ENCODE measurements around the gene BAMBI.

DNA sequence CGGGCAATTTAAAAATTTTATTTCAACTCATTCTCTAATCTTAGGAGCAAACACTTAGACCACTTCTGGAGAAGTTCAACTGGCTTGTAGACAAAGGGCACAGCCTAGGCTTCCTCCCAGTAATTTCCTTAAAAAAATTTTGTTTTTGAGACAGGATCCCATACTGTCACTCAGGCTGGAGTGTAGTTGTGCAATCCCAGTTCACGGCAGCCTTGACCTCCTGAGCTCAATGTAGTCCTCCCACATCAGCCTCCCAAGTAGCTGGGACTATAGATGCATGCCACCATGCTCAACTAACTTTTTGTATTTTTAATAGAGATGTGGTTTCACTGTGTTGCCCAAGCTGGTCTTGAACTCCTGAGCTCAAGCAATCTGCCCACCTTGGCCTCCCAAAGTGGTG is 38.4 kb downstream of the BAMBI start:
- no peak for TF ChIP-seq MEIS1 (CRISPR knock-in tag; IDR thresholded peaks at IDR 0.05; ENCODE audit: borderline replicate concordance)
- TF ChIP-seq, protein P1, sequence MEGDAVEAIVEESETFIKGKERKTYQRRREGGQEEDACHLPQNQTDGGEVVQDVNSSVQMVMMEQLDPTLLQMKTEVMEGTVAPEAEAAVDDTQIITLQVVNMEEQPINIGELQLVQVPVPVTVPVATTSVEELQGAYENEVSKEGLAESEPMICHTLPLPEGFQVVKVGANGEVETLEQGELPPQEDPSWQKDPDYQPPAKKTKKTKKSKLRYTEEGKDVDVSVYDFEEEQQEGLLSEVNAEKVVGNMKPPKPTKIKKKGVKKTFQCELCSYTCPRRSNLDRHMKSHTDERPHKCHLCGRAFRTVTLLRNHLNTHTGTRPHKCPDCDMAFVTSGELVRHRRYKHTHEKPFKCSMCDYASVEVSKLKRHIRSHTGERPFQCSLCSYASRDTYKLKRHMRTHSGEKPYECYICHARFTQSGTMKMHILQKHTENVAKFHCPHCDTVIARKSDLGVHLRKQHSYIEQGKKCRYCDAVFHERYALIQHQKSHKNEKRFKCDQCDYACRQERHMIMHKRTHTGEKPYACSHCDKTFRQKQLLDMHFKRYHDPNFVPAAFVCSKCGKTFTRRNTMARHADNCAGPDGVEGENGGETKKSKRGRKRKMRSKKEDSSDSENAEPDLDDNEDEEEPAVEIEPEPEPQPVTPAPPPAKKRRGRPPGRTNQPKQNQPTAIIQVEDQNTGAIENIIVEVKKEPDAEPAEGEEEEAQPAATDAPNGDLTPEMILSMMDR (tag by site-specific recombination; IDR thresholded peaks at IDR 0.05) = no peak
- TF ChIP-seq, protein P2, sequence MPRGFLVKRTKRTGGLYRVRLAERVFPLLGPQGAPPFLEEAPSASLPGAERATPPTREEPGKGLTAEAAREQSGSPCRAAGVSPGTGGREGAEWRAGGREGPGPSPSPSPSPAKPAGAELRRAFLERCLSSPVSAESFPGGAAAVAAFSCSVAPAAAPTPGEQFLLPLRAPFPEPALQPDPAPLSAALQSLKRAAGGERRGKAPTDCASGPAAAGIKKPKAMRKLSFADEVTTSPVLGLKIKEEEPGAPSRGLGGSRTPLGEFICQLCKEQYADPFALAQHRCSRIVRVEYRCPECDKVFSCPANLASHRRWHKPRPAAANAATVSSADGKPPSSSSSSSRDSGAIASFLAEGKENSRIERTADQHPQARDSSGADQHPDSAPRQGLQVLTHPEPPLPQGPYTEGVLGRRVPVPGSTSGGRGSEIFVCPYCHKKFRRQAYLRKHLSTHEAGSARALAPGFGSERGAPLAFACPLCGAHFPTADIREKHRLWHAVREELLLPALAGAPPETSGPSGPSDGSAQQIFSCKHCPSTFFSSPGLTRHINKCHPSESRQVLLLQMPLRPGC (tag by site-specific recombination; IDR thresholded peaks at IDR 0.05) = no peak
- TF ChIP-seq, protein P3, sequence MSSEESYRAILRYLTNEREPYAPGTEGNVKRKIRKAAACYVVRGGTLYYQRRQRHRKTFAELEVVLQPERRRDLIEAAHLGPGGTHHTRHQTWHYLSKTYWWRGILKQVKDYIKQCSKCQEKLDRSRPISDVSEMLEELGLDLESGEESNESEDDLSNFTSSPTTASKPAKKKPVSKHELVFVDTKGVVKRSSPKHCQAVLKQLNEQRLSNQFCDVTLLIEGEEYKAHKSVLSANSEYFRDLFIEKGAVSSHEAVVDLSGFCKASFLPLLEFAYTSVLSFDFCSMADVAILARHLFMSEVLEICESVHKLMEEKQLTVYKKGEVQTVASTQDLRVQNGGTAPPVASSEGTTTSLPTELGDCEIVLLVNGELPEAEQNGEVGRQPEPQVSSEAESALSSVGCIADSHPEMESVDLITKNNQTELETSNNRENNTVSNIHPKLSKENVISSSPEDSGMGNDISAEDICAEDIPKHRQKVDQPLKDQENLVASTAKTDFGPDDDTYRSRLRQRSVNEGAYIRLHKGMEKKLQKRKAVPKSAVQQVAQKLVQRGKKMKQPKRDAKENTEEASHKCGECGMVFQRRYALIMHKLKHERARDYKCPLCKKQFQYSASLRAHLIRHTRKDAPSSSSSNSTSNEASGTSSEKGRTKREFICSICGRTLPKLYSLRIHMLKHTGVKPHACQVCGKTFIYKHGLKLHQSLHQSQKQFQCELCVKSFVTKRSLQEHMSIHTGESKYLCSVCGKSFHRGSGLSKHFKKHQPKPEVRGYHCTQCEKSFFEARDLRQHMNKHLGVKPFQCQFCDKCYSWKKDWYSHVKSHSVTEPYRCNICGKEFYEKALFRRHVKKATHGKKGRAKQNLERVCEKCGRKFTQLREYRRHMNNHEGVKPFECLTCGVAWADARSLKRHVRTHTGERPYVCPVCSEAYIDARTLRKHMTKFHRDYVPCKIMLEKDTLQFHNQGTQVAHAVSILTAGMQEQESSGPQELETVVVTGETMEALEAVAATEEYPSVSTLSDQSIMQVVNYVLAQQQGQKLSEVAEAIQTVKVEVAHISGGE (tag by site-specific recombination; conservative IDR thresholded peaks at IDR 0.05; ENCODE audit: low read depth) = no peak
- TF ChIP-seq ZNF561 (tag by site-specific recombination; IDR thresholded peaks at IDR 0.05; ENCODE audit: borderline replicate concordance) = no peak
- no peak for TF ChIP-seq ZNF76 (tag by site-specific recombination; IDR thresholded peaks at IDR 0.05; ENCODE audit: borderline replicate concordance, low read depth)
- no peak for TF ChIP-seq ZNF138 (tag by site-specific recombination; IDR thresholded peaks at IDR 0.05; ENCODE audit: borderline replicate concordance)
- TF ChIP-seq HOXD13 (CRISPR knock-in tag; IDR thresholded peaks at IDR 0.05; ENCODE audit: borderline replicate concordance) = no peak
